Measurements from ENCODE around the gene TMEM87A. TPM values are rescaled to one million over a fixed set of nuclear protein-coding genes. Genes with fewer than 3 reads are reported as not detected.

TMEM87A gene
- total RNA-seq, 4 donors from 2014 or later, result 52.6 to 102 (median 82.5) TPM

DNA sequence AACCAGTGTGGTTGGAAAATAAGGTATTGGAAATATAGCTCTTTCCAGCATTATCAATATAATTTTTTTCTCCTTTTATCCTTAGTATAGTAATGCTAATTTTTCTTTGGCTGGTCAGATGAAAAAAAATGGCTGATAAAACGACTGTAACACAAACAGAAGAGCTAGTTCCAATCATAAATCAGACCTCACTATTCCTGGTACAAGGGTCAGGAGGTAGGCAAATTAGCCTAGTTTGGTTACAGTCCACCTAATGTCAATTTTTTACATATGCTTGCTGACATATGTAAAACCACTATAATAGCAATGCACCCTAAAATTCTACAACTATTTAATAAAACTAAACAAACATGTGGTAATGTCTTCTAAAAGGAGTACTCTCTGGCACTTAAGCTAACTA lies 45.2 kb downstream of the TMEM87A start:
- TF ChIP-seq, protein P1, sequence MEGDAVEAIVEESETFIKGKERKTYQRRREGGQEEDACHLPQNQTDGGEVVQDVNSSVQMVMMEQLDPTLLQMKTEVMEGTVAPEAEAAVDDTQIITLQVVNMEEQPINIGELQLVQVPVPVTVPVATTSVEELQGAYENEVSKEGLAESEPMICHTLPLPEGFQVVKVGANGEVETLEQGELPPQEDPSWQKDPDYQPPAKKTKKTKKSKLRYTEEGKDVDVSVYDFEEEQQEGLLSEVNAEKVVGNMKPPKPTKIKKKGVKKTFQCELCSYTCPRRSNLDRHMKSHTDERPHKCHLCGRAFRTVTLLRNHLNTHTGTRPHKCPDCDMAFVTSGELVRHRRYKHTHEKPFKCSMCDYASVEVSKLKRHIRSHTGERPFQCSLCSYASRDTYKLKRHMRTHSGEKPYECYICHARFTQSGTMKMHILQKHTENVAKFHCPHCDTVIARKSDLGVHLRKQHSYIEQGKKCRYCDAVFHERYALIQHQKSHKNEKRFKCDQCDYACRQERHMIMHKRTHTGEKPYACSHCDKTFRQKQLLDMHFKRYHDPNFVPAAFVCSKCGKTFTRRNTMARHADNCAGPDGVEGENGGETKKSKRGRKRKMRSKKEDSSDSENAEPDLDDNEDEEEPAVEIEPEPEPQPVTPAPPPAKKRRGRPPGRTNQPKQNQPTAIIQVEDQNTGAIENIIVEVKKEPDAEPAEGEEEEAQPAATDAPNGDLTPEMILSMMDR (IDR thresholded peaks at IDR 0.05), result no peak
- TF ChIP-seq POLR2A (IDR thresholded peaks at IDR 0.05), result no peak
- no peaks in the 10 kb centered on the region for H3K4me1 ChIP-seq
- 52 to 85% methylated on average over 1 of the region's 1 CpG for WGBS, 2 donors
- no peak for DNase-seq
- no peaks in the 10 kb centered on the region for H3K27me3 ChIP-seq
- intact Hi-C loops (cut with DNase I), result no loop called here
- no peak overlapping the region for H3K4me3 ChIP-seq
- H3K9me3 ChIP-seq, result no peaks in the 10 kb centered on the region
- H3K36me3 ChIP-seq, result peaks cover 8 to 99% (median 27%) of the 10 kb centered on the region in 3 donors
- no peak overlapping the region for H3K27ac ChIP-seq

DNA sequence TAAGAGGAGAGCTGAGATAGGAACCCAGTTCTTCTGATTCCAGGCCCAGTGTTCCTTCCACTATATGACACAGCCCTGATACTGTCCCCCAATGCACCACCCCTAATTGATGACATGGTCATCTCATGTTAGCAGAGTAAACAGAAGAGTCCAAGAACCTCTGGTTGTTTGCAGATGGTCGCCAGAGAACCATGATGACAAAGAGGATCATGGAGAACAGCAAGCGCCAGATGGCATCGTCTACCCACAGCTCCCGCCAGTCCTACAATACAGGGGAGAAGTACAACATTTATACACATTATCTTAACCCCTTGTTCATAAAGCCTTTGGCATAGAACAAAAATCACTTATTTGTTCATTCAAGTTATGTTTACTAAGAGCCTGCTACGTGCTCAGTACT lies 46.6 kb downstream of the TMEM87A start:
- intact Hi-C loops (cut with DNase I), result no loop called here
- no peaks in the 10 kb centered on the region for H3K4me1 ChIP-seq
- 85 to 94% methylated on average over 5 of the region's 5 CpGs for WGBS, 2 donors
- no peak overlapping the region for H3K4me3 ChIP-seq
- no peak for DNase-seq
- no peak for TF ChIP-seq POLR2A (IDR thresholded peaks at IDR 0.05)
- TF ChIP-seq, protein P1 (IDR thresholded peaks at IDR 0.05), result no peak
- H3K9me3 ChIP-seq, result no peaks in the 10 kb centered on the region
- no peak overlapping the region for H3K27ac ChIP-seq
- H3K27me3 ChIP-seq, result no peaks in the 10 kb centered on the region
- peaks cover 8 to 99% (median 27%) of the 10 kb centered on the region in 3 donors for H3K36me3 ChIP-seq

DNA sequence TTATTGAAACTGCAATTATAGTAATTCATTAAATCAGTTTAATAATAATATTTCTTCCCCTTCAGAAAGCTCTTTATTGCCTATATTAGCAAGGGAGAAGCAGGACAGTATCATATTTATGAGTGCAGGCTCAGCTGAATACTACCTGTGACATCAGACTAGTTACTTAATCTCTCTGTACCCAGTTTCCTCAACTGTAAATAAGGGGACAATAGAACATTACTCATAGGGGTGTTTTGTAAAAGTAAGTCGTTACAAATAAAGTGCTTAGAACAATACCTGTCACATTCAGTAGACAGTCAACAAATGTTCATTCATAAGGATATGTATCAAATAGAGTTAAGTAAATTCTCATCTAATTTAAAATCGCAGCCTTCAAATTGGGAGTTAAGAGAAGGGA lies 53.0 kb downstream of the TMEM87A start:
- H3K9me3 ChIP-seq, result no peaks in the 10 kb centered on the region
- intact Hi-C loops (cut with DNase I), result no loop called here
- 45 to 50% methylated on average over 2 of the region's 2 CpGs for WGBS, 2 donors
- TF ChIP-seq, protein P1 (IDR thresholded peaks at IDR 0.05), result no peak
- no peak for TF ChIP-seq POLR2A (IDR thresholded peaks at IDR 0.05)
- H3K27me3 ChIP-seq, result no peaks in the 10 kb centered on the region
- H3K4me3 ChIP-seq, result no peak overlapping the region
- peaks cover 2 to 100% (median 16%) of the 10 kb centered on the region in 3 donors for H3K36me3 ChIP-seq
- H3K4me1 ChIP-seq, result no peaks in the 10 kb centered on the region
- no peak overlapping the region for H3K27ac ChIP-seq
- no peak for DNase-seq

DNA sequence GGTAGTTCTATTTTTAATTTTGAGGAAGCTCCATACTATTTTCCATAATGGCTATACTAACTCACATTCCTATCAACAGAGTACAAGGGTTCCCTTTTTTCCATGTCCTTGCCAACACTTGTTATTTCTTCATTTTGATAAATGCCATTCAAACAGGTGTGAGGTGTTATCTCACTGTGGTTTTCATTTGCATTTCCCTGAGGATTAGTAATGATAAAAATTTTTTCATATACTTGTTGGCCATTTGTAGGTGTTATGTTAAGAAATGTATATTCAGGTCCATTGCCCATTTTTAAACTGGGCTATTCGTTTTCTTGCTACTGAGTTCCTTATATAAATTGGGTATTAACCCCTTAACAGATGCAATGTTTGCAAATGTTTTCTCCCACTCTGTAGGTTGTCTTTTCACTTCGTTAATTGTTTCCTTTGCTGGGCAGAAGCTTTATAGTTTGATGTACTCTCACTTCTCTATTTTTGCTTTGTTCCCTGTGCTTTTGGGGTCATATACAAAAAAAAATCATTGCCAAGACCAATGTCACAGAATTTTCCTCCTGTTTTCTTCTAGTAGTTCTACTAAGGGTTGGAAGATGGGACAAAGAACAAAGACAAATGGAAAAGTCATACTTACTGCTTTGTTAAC lies 54.2 kb downstream of the TMEM87A start:
- Histone ChIP-seq H3K27me3 (no peaks in the 10 kb centered on the region), H3K4me3 (no peak overlapping the region), H3K9me3 (no peaks in the 10 kb centered on the region), H3K4me1 (no peaks in the 10 kb centered on the region), H3K27ac (no peak overlapping the region), H3K36me3 (peaks cover 0 to 100% (median 10%) of the 10 kb centered on the region in 3 donors)
- DNase-seq, result no peak
- 23 to 32% methylated on average over 2 of the region's 2 CpGs for WGBS, 2 donors
- intact Hi-C loops (cut with DNase I), result no loop called here
- TF ChIP-seq, protein P1 (IDR thresholded peaks at IDR 0.05), result no peak
- TF ChIP-seq POLR2A (IDR thresholded peaks at IDR 0.05), result no peak

DNA sequence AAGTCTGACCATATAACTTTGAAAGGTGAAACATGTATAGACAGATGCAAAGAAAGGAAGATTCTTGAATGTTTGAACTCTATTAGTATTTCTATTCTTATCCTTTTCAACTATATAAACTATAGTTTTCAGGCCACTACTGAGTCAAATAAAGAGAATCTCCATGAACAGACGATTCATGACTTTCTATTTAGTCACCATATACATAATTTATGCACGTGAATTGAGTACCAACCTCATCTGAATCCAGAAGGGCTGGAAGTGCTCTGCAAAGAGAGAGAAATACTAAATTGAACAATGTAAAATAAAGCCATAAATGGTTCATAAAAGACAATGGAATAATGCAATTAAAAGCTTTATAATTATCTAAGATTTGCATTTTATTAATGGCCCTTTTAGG lies 55.7 kb downstream of the TMEM87A start:
- H3K9me3 ChIP-seq, result no peaks in the 10 kb centered on the region
- WGBS, 2 donors, result 68 to 79% methylated on average over 2 of the region's 2 CpGs
- peaks cover 0 to 100% (median 9%) of the 10 kb centered on the region in 3 donors for H3K36me3 ChIP-seq
- intact Hi-C loops (cut with DNase I), result no loop called here
- no peak for TF ChIP-seq POLR2A (IDR thresholded peaks at IDR 0.05)
- TF ChIP-seq, protein P1 (IDR thresholded peaks at IDR 0.05), result no peak
- no peak overlapping the region for H3K4me3 ChIP-seq
- H3K27ac ChIP-seq, result no peak overlapping the region
- no peaks in the 10 kb centered on the region for H3K4me1 ChIP-seq
- no peak for DNase-seq
- no peaks in the 10 kb centered on the region for H3K27me3 ChIP-seq

All from esophagus squamous epithelium (tissue), 5 donors.